NCI-H2081 (cell line): ENCODE measurements around the gene RAI1.

Source experiments
- DNase-seq, 2 experiments: peaks; one replicate each; lab custom pipeline; 2025; lab: John Stamatoyannopoulos, UW

The RAI1 gene

DNA sequence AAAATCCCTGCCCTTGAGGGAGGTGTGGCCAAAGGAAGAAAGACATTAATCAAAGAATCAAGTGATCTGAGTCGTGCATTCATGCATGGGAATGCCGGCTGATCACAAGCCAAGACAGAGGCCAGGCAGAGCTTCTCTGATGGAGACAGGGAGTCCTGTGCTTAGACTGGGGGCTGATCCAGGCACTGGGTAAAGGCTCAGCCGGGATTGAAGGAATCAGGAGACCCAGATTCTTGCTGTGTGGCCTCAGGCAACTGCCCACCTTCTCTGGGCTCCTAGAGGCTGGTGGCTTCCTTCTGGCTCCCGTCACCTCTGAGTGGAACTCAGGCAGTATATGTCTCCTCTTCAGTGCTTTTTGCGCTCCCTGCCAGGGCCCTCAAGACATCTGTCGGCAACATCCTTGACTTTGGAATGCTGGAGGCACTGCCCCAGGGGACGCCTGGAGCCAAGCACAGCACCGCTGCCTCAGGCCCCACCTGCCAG is 17.7 kb downstream of the RAI1 start:
- DNase-seq = no peak

GRCh38 chr17:17699491-17699890 is 18.2 kb downstream of the RAI1 start:
- DNase-seq = no peak

DNA sequence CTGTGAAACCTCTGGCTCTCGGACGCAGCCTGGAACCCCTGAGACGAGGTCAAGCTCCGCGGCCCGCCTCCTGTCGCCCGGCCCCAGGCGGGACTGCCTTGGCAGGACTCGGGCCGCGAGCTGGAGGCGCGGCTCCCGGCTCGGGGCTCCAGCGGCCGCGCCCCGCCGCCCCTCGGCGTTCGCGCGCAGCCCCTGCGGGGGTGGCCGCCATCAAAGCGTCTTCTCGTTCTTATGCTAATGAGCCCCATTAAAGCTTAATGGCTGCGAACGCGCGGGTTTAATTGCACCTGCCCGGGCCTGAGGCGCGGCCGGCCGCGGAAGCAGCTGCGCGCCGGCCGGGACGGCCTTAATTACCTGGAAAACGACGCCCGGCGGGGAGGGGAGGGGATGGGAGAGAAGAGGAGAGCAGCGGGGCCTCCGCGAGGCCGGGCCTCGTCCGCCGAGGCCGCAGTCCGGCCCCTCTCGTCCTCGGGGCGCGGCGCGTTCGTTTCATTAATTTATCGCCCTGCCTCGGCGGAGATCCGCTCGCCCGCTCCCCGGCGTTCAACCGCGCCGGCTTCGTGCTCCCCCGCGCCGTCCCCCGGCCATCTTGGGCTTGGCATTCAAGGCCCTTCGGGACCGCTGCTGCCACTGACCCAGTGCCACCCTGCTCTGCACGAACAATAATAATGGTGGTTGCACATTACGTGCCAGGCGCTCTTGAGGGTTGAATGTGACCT is 19.2 kb downstream of the RAI1 start:
- DNase-seq = peak; percentile 63 to 85

DNA sequence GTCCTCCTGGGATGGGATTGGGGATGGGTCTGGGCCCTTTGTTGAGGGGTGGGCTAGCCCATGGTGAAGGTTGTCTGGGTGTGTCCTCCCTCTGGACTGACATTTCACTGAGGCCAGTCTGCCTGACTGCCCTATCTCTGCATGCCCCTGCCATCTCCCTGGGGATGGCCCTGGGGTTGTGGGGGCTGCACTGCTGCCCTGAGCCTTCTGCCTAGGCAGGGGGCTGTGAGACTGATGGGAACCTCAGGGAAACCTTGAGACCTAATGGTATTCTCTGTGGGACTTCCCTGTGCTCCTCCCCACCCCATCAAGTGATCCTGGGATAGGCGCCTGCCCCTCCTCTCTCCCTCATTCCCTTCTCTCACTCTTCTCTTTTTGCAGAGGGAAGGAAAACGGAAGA is 19.9 kb downstream of the RAI1 start:
- no peak for DNase-seq

DNA sequence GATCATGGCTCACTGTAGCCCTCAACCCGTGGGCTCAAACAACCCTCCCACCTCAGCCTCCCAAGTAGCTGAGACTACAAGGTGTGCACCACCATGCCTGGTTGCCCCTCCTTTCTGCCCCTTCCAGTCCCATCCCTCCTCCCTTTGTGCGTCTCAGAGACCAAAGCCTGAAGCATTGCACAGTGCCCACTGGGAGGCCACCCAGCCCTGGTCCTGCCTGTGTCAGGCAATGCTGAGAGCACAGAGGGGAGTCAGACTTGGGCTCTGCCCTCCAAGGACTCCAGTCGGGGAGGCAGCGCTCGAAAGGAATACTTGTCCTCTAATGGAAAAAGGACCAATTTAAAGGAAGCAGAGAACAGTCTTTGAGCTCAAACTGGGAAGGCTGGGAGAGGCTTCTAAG is 20.4 kb downstream of the RAI1 start:
- DNase-seq = no peak

DNA sequence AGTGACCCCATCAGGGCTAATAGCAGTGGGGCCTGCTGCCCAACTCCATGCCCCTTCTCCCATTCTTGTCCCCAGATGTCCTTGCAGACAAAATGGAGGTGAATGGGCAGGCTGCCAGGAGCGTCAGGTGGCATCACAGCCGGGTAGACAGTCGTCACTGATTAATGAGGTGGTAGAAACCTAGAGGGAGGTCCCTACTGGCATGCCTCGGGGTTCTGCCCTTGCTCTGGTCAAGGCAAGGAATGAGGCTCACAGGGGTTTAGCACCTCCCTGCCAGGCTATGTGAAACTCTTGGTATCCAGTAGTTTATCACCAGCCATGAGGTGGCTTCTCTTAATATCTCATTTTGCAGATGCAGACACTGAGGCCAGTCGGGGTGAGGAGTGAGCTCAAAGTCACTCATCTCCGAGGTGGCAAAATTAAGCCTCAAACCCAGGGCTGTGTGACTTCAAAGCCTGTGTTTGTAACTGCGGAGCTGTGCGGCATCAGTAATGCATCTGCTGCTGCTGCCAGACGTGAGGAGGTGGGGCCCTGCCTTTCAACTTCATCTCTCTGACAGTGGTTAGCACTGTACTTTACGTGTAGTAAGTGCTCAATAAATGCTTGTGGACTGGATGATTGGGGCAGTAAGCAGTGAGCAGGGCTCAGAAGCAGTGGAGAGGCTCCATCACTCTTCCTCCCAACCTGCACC is 21.3 kb downstream of the RAI1 start:
- peak in 1 of 2 experiments; percentile 35 for DNase-seq

- DNase-seq = no peak
Measured at GRCh38 chr17:17703140-17703919, 22.1 kb downstream of the RAI1 start.

- DNase-seq = no peak
Measured at GRCh38 chr17:17704931-17705330, 23.7 kb downstream of the RAI1 start.

DNA sequence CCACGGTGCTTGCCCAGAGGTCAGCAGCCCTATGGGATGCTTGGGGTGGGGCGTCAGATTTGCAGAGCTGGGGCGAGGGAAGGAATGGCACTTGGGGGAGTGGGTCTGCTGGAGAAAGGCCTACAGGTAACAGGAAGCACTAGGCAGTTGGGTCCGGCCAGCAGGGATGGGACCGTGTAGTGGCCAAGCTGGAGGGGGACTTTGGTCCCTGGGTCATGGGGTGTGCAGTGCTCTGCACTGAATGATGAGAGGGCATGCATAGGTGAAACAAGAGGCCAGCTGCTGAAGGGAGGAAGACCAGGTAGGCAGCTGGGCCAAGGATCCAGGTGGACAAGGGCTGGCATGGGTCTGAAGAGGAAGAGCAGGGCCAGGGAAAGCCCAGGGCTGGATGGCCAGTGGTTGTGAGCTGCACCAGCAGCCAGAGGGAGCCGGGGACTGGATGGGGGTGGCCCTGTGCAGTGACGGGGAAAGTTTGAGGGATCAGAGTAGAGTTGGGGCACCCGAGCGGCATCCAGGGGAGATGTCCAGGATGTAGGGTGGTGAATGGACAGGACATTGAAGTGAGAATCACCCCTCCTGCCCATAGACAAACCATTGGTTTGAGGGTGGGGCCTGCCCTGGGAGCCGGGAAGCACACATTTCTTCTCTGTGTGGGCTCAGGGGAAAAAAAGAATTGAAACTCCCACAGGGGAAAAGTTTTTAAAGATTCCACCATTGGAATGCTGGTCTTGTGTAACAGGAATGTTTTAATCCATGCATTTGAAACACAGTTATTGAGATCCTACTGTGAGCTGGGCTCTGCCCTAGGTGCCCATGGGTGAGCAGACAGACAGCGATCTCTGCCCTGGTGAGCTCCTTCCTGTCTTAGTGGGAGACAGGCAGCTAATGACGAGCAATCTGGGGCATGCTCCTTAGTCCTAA is 25.1 kb downstream of the RAI1 start:
- DNase-seq = no peak

DNA sequence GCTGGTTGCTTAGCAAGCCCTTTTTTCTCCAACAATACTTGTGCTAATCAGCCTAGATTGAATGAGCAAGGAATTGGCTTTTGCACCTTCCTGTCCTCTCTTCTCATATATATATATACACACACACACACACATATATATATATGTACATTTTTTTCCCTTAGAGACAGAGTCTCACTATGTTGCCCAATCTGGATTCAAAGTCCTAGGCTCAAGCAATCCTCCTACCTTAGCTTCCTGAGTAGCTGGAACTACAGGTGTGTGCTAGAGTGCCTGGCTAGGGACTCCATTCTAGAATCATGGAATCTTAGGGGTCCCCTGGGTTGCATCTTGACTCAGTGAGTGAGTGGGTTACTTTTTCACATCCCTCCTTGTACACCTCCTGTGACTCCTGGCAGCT is 27.0 kb downstream of the RAI1 start:
- no peak for DNase-seq

DNA sequence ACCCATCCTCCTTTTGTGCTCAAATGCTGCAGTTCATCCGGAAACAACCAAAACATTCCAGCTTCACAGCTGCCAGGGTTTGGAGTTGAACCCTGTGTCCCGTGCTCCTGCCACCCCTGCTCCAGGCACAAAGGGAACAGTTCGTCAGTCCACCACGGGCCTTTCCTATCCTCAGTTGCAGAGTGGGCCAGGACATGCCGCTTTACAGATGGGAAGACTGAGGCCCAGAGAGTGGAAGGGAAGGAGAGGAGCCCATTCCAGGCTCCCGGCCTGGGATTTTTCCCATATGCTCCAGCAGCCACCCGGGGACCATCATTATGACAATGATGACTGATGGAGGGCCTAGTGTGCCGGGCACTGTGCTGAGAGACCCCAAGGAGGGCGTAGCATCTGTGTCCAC is 27.6 kb downstream of the RAI1 start:
- no peak for DNase-seq

DNA sequence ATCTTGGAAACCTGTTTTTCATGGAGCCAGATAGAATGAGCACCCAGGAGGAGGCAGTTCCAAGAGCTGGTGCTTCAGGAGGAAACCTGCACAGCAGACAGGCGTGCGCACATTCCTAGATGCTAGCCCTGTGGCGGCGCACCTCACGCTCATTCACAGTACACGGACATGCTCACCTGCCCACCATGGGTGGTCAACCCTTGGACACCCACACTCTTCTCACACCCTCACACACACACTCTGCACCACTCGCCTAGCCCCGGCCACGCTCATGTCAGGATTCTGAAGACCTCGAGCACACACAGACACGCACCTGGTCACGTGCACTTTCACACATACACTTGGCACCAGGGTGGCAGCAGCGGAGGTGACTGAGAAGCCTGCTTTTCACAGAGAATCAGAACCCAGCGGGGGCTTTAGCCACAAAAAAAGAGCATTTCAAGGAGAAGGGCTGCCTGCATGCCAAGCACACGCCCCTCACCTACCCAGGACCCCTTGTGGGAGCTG is 28.6 kb downstream of the RAI1 start:
- no peak for DNase-seq

DNA sequence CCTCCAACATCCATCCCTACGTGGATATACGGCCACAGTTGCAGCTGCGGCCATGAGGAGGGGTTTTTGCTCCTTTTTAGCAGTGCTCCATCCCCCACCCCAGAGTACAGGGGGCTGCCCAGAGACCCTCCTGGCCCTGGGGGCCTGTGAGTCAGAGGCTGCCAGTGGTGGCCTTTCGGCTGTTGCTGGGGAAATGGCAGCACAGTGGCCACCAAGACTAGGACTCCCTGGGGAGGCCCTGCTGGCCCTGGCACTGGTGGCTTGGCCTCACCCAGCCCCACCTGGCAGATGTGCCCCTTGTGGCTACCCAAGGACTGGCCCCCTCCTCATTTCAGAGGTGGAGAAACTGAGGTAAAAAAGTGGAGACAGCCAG is 29.1 kb downstream of the RAI1 start:
- DNase-seq = no peak

DNA sequence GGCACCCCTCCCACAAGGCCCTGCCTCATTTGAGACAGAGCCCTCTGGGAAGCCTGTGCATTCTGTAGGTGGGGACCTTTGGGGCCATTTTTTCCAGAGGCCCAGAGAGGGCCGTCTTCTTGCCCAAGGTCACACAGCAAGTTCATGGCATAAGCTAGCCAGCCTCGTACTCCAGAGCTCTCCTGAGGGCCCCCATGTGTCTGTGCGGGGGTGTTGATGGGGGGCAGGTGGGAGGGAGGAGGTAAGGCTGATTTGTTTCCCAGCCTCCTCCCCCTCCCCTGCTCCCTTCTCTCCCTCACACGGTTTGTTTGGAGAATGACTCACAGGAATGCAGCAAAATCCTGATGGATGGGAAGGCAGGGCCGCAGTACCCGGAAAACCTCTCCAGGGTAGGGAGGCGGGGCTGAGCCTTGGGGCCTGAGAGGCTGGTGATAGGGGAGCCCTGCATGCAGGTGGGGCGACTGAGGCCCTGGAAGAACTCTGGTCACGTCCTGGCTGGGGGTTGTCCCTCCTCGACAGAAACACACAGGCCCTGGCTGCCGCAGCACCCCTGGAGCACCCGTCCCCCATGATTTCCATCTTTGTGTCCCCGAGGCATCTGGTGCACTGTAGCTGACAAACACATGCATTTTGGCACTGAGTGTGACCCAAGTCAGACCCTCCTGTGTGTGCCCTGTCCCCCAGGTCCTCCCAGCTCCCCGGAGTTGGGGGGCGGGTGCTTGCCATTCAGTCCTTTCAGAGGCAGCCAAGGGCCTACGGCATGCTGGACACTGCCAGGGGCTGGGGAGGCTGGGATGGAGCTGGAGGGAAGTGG is 29.7 kb downstream of the RAI1 start:
- DNase-seq = no peak

GRCh38 chr17:17711641-17712162 is 30.4 kb downstream of the RAI1 start:
- no peak for DNase-seq

GRCh38 chr17:17712268-17712924 is 31.1 kb downstream of the RAI1 start:
- no peak for DNase-seq

GRCh38 chr17:17713839-17714238 is 32.6 kb downstream of the RAI1 start:
- no peak for DNase-seq

- DNase-seq = no peak
Measured at GRCh38 chr17:17714261-17714866, 33.1 kb downstream of the RAI1 start.

DNA sequence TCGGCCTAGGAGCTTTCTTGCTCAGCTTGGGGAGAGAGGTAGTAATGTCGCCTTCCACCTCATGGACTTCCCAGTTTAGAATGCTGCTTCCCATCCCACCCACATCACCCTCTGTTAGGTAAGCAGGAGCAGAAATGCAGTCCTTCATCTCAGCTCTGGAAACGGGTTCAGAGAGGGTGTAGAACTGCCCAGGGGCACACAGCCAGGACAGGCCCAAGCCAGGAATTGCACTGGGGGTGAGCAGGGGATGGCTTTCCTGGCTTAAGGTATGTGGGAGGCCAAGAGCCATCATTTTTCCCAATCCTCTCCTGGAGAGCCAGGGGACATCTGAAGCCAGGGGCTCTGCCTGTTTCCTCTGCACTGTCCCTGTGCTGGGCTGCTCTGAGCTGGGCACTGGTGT is 33.6 kb downstream of the RAI1 start:
- DNase-seq = no peak
